ENCODE measurements around the gene WNT9B. TPM values are rescaled to one million over a fixed set of nuclear protein-coding genes. Genes with fewer than 3 reads are reported as not detected.

WNT9B gene
- total RNA-seq, 1 donor from 2014 or later, result 2.0 TPM

DNA sequence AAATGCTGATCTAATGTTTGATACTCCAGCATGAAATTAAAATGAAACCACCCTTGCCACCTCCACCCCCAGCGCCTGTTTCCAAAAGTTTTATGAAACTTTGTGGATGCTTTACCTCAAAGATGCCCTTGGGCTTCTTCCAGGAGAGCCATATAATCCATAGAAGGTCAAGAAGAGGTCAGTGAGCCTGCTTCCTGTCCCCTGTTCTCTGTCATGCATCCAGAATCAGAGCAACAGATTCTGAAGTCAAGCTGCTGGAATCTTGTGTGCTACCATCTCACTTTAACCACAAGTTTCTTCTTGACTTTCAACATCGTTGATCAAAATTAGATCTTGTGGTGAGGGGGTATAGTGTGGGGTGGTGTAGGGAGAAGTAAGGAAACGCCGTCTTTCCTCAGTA lies 80.2 kb downstream of the WNT9B start:
- no peak for DNase-seq (ENCODE audit: low spot score in 2 of 2, unreplicated experiment in 2 of 2)
- H3K27me3 Mint-ChIP-seq (ENCODE audit: low read depth), result no peaks in the 10 kb centered on the region
- TF ChIP-seq, protein P1, sequence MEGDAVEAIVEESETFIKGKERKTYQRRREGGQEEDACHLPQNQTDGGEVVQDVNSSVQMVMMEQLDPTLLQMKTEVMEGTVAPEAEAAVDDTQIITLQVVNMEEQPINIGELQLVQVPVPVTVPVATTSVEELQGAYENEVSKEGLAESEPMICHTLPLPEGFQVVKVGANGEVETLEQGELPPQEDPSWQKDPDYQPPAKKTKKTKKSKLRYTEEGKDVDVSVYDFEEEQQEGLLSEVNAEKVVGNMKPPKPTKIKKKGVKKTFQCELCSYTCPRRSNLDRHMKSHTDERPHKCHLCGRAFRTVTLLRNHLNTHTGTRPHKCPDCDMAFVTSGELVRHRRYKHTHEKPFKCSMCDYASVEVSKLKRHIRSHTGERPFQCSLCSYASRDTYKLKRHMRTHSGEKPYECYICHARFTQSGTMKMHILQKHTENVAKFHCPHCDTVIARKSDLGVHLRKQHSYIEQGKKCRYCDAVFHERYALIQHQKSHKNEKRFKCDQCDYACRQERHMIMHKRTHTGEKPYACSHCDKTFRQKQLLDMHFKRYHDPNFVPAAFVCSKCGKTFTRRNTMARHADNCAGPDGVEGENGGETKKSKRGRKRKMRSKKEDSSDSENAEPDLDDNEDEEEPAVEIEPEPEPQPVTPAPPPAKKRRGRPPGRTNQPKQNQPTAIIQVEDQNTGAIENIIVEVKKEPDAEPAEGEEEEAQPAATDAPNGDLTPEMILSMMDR (IDR thresholded peaks at IDR 0.05; ENCODE audit: unreplicated experiment), result no peak
- H3K4me3 Mint-ChIP-seq, result no peak overlapping the region
- no peaks in the 10 kb centered on the region for H3K9me3 Mint-ChIP-seq
- H3K27ac Mint-ChIP-seq, result peak overlapping the region; percentile 67
- peaks cover 38% of the 10 kb centered on the region for H3K36me3 Mint-ChIP-seq
- peaks cover 48% of the 10 kb centered on the region for H3K4me1 Mint-ChIP-seq

DNA sequence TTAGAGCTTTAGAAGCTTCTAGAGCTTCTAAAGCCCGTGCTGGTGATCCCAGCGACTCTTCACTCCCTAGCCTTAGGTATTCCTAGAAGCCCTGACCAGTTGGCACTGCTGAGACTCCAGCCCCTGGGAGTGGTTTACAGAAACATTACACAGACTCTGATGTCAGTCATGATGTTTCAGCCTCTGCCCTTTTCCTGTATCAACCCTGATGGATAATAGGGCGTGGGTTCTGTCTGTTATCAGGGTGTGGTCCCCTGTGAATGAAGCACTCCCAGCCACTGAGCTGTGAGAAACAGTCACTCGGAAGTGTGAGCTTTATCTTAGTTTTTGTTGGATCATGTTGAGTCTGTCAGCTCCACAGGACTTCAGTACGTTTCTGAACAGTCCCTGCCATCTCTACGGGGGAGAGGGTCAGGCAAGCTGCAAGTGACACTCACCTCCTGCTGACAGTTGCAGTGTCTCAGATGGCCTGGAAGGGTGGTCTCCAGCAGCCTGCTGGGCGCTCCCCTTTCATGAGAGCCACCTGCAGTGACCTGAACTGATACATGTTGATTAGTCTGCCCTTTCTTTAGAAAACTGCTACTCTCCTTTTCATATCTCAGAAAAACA lies 84.4 kb downstream of the WNT9B start:
- Mint-ChIP-seq H3K27me3 (ENCODE audit: low read depth) (no peaks in the 10 kb centered on the region), H3K36me3 (peaks cover 50% of the 10 kb centered on the region), H3K9me3 (no peaks in the 10 kb centered on the region), H3K4me3 (no peak overlapping the region), H3K4me1 (peaks cover 17% of the 10 kb centered on the region), H3K27ac (no peak overlapping the region)
- no peak for DNase-seq (ENCODE audit: low spot score in 2 of 2, unreplicated experiment in 2 of 2)
- TF ChIP-seq, protein P1 (IDR thresholded peaks at IDR 0.05; ENCODE audit: unreplicated experiment), result no peak

Other genes starting within 250 kb of the WNT9B start
- gene WNT3, start 32.9 kb upstream of the WNT9B start, total RNA-seq, result 64.2 to 66.4 TPM (median 65.7 TPM) in 3 replicates
- gene GOSR2, start 71.6 kb downstream of the WNT9B start, total RNA-seq, result 87.3 to 90.9 TPM (median 88.4 TPM) in 3 replicates
- not detected in 3 replicates for gene RPRML, start 127.7 kb downstream of the WNT9B start, total RNA-seq